ENCODE data around the gene MAP4.

DNA sequence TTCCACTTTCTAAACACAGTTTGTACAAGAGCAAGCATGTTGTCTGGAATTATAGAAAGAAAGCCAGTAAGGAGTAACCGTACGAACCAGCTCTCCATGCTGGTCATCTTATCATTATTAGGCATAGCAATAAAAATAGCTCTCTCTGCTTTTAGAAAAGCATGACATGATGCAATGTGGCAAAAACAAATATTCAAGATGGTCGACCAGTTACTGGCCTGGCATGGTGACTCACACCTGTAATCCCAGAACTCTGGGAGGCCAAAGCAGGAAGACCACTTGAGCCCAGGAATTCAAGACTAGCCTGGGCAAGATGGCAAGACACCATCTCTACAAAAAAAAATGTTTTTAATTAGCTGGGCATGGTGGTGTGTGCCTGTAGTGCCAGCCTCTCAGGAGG, 2.6 kb upstream of the MAP4 start:
- TF ChIP-seq POLR2A (IDR thresholded peaks at IDR 0.05; ENCODE audit: low read length) (no peak), GATA1 (IDR thresholded peaks at IDR 0.05; ENCODE audit: low read depth, low read length) (no peak)

All from erythroblast (primary cell).